Measurements from ENCODE around the gene ZNF609.
"Not testable (repeated sequence)": the region's sequence is repeated elsewhere in the genome, so short reads cannot be mapped to it uniquely, and the experiment has no call there.

The ZNF609 gene

GRCh38 chr15:64604319-64604718 is 143.9 kb downstream of the ZNF609 start:
- TF ChIP-seq PPARA (CRISPR knock-in tag; IDR thresholded peaks at IDR 0.05; ENCODE audit: borderline replicate concordance) (no peak), ISL1 (CRISPR knock-in tag; IDR thresholded peaks at IDR 0.05) (no peak), ZFP30 (CRISPR knock-in tag; IDR thresholded peaks at IDR 0.05) (no peak), TCF4 (CRISPR knock-in tag; IDR thresholded peaks at IDR 0.05; ENCODE audit: borderline replicate concordance) (no peak), ESRRG (CRISPR knock-in tag; IDR thresholded peaks at IDR 0.05) (no peak), OSR1 (CRISPR knock-in tag; IDR thresholded peaks at IDR 0.05) (no peak), ZNF8 (CRISPR knock-in tag; IDR thresholded peaks at IDR 0.05) (no peak), RARB (CRISPR knock-in tag; IDR thresholded peaks at IDR 0.05) (no peak), ZFP3 (CRISPR knock-in tag; IDR thresholded peaks at IDR 0.05) (no peak)
- TF ChIP-seq, protein P1, sequence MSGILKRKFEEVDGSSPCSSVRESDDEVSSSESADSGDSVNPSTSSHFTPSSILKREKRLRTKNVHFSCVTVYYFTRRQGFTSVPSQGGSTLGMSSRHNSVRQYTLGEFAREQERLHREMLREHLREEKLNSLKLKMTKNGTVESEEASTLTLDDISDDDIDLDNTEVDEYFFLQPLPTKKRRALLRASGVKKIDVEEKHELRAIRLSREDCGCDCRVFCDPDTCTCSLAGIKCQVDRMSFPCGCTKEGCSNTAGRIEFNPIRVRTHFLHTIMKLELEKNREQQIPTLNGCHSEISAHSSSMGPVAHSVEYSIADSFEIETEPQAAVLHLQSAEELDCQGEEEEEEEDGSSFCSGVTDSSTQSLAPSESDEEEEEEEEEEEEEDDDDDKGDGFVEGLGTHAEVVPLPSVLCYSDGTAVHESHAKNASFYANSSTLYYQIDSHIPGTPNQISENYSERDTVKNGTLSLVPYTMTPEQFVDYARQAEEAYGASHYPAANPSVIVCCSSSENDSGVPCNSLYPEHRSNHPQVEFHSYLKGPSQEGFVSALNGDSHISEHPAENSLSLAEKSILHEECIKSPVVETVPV (CRISPR knock-in tag; IDR thresholded peaks at IDR 0.05), result no peak
- no peak for ATAC-seq

GRCh38 chr15:64607416-64607815 is 147.0 kb downstream of the ZNF609 start:
- not testable (repeated sequence) for ATAC-seq

GRCh38 chr15:64610257-64610919 is 150.0 kb downstream of the ZNF609 start:
- no peak for ATAC-seq
- no peak for TF ChIP-seq ZNF70 (CRISPR knock-in tag; IDR thresholded peaks at IDR 0.05)
- TF ChIP-seq SNAI2 (CRISPR knock-in tag; IDR thresholded peaks at IDR 0.05), result no peak
- TF ChIP-seq, protein P2, sequence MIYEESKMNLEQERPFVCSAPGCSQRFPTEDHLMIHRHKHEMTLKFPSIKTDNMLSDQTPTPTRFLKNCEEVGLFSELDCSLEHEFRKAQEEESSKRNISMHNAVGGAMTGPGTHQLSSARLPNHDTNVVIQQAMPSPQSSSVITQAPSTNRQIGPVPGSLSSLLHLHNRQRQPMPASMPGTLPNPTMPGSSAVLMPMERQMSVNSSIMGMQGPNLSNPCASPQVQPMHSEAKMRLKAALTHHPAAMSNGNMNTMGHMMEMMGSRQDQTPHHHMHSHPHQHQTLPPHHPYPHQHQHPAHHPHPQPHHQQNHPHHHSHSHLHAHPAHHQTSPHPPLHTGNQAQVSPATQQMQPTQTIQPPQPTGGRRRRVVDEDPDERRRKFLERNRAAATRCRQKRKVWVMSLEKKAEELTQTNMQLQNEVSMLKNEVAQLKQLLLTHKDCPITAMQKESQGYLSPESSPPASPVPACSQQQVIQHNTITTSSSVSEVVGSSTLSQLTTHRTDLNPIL (CRISPR knock-in tag; IDR thresholded peaks at IDR 0.05; ENCODE audit: low read depth), result no peak
- TF ChIP-seq RARB (CRISPR knock-in tag; IDR thresholded peaks at IDR 0.05), result no peak
- TF ChIP-seq ZFP30 (CRISPR knock-in tag; IDR thresholded peaks at IDR 0.05), result no peak
- no peak for TF ChIP-seq TCF4 (CRISPR knock-in tag; IDR thresholded peaks at IDR 0.05; ENCODE audit: borderline replicate concordance)
- no peak for TF ChIP-seq ZNF565 (CRISPR knock-in tag; conservative IDR thresholded peaks at IDR 0.05; ENCODE audit: low read depth)
- TF ChIP-seq CSDC2 (CRISPR knock-in tag; IDR thresholded peaks at IDR 0.05), result no peak
- no peak for TF ChIP-seq ZFP3 (CRISPR knock-in tag; IDR thresholded peaks at IDR 0.05)
- no peak for TF ChIP-seq TOX (CRISPR knock-in tag; IDR thresholded peaks at IDR 0.05; ENCODE audit: borderline replicate concordance)

GRCh38 chr15:64611085-64611725 is 150.8 kb downstream of the ZNF609 start:
- no peak for ATAC-seq
- TF ChIP-seq TCF4 (CRISPR knock-in tag; IDR thresholded peaks at IDR 0.05; ENCODE audit: borderline replicate concordance) (no peak), TSHZ2 (CRISPR knock-in tag; IDR thresholded peaks at IDR 0.05) (no peak), GLIS3 (CRISPR knock-in tag; IDR thresholded peaks at IDR 0.05) (no peak), ISL1 (CRISPR knock-in tag; IDR thresholded peaks at IDR 0.05) (no peak), BACH2 (CRISPR knock-in tag; IDR thresholded peaks at IDR 0.05; ENCODE audit: borderline replicate concordance) (no peak)

GRCh38 chr15:64614519-64614918 is 154.1 kb downstream of the ZNF609 start:
- ATAC-seq, result no peak
- TF ChIP-seq ZNF70 (CRISPR knock-in tag; IDR thresholded peaks at IDR 0.05) (no peak), POU6F1 (CRISPR knock-in tag; IDR thresholded peaks at IDR 0.05; ENCODE audit: borderline replicate concordance, low read depth) (no peak), GLIS3 (CRISPR knock-in tag; IDR thresholded peaks at IDR 0.05) (no peak), TCF4 (CRISPR knock-in tag; IDR thresholded peaks at IDR 0.05; ENCODE audit: borderline replicate concordance) (no peak), ARNTL (CRISPR knock-in tag; IDR thresholded peaks at IDR 0.05; ENCODE audit: borderline replicate concordance, low read depth) (no peak), SNAI2 (CRISPR knock-in tag; IDR thresholded peaks at IDR 0.05) (no peak), ZNF565 (CRISPR knock-in tag; conservative IDR thresholded peaks at IDR 0.05; ENCODE audit: low read depth) (no peak), TOX (CRISPR knock-in tag; IDR thresholded peaks at IDR 0.05; ENCODE audit: borderline replicate concordance) (no peak), ISL1 (CRISPR knock-in tag; IDR thresholded peaks at IDR 0.05) (no peak), OSR1 (CRISPR knock-in tag; IDR thresholded peaks at IDR 0.05) (no peak), PPARA (CRISPR knock-in tag; IDR thresholded peaks at IDR 0.05; ENCODE audit: borderline replicate concordance) (no peak), CSDC2 (CRISPR knock-in tag; IDR thresholded peaks at IDR 0.05) (no peak), ZNF8 (CRISPR knock-in tag; IDR thresholded peaks at IDR 0.05) (no peak), PATZ1 (CRISPR knock-in tag; IDR thresholded peaks at IDR 0.05; ENCODE audit: borderline replicate concordance) (no peak)
- TF ChIP-seq, protein P1 (CRISPR knock-in tag; IDR thresholded peaks at IDR 0.05), result no peak

Measured in SK-N-SH treated with all-trans-retinoic acid at 6 μM for 48 hours (cell line).